ENCODE results near the gene PEF1.

The PEF1 gene

GRCh38 chr1:31644560-31645273, at the start of gene PEF1:
Gene PEF1 (minus strand): TSS chr1:31644876. CDS start chr1:31644864, 12 bp downstream.
- DNase-seq: peak; percentile 95 to 100

GRCh38 chr1:31693231-31693630, 48.6 kb upstream of the PEF1 start:
- DNase-seq: no peak

- no peak for DNase-seq
These were observed 47.3 kb upstream of the PEF1 start for GRCh38 chr1:31691951-31692350.

- no peak for DNase-seq
These were observed 46.8 kb upstream of the PEF1 start for GRCh38 chr1:31691446-31691845.

GRCh38 chr1:31690921-31691320, 46.2 kb upstream of the PEF1 start:
- no peak for DNase-seq

GRCh38 chr1:31689854-31690253, 45.2 kb upstream of the PEF1 start:
- peak; percentile 55 to 61 for DNase-seq

- DNase-seq: no peak
These were observed 44.7 kb upstream of the PEF1 start for GRCh38 chr1:31689379-31689778.

- DNase-seq: no peak
These were observed 43.7 kb upstream of the PEF1 start for GRCh38 chr1:31688233-31688918.

- DNase-seq: no peak
These were observed 42.9 kb upstream of the PEF1 start for GRCh38 chr1:31687601-31688000.

- DNase-seq: no peak
These were observed 41.1 kb upstream of the PEF1 start for GRCh38 chr1:31685795-31686194.

GRCh38 chr1:31683997-31684396, 39.3 kb upstream of the PEF1 start:
- DNase-seq: peak in 1 of 2 donors; percentile 31

- DNase-seq: no peak
These were observed 36.7 kb upstream of the PEF1 start for GRCh38 chr1:31681415-31681814.

- no peak for DNase-seq
These were observed 35.1 kb upstream of the PEF1 start for GRCh38 chr1:31679676-31680230.

GRCh38 chr1:31679091-31679490, 34.4 kb upstream of the PEF1 start:
- DNase-seq: no peak

GRCh38 chr1:31678681-31679080, 34.0 kb upstream of the PEF1 start:
- no peak for DNase-seq

- no peak for DNase-seq
These were observed 33.3 kb upstream of the PEF1 start for GRCh38 chr1:31677949-31678348.

- DNase-seq: no peak
These were observed 32.7 kb upstream of the PEF1 start for GRCh38 chr1:31677401-31677800.

GRCh38 chr1:31675756-31676155, 31.1 kb upstream of the PEF1 start:
- no peak for DNase-seq

- no peak for DNase-seq
These were observed 30.5 kb upstream of the PEF1 start for GRCh38 chr1:31675161-31675560.

- DNase-seq: no peak
These were observed 29.9 kb upstream of the PEF1 start for GRCh38 chr1:31674626-31675025.

- DNase-seq: no peak
These were observed 28.8 kb upstream of the PEF1 start for GRCh38 chr1:31673433-31673832.

- no peak for DNase-seq
These were observed 28.3 kb upstream of the PEF1 start for GRCh38 chr1:31672986-31673385.

GRCh38 chr1:31671561-31672201, 27.0 kb upstream of the PEF1 start:
- no peak for DNase-seq

GRCh38 chr1:31671147-31671546, 26.5 kb upstream of the PEF1 start:
- no peak for DNase-seq

All from inflammatory macrophage treated with lipopolysaccharide for 1 hour (primary cell).